Measurements from ENCODE around the gene EPN1. TPM values are rescaled to one million over a fixed set of nuclear protein-coding genes. Genes with fewer than 3 reads are reported as not detected.

EPN1 gene
- total and polyA plus RNA-seq, 2 of the 13 experiments (the other 11 are each of a cell fraction or from before 2014, with no cell fraction given) = 28.9 to 31.7 TPM

- TF ChIP-seq ZNF550 (CRISPR knock-in tag; IDR thresholded peaks at IDR 0.05; ENCODE audit: borderline replicate concordance) (no peak), GZF1 (CRISPR knock-in tag; IDR thresholded peaks at IDR 0.05) (no peak), ZNF816 (CRISPR knock-in tag; IDR thresholded peaks at IDR 0.05; ENCODE audit: borderline replicate concordance) (no peak; the same call in 1 of the 2 replicates), ZNF766 (CRISPR knock-in tag; IDR thresholded peaks at IDR 0.05; ENCODE audit: borderline replicate concordance) (peak; percentile 63; the same call in 1 of the 2 replicates), ZXDC (CRISPR knock-in tag; IDR thresholded peaks at IDR 0.05) (peak; percentile 71; the same call in 1 of the 2 replicates), HOXA5 (CRISPR knock-in tag; IDR thresholded peaks at IDR 0.05) (peak; percentile 47; the same call in 1 of the 2 replicates), ISL2 (CRISPR knock-in tag; IDR thresholded peaks at IDR 0.05) (no peak; the same call in 1 of the 2 replicates), SRSF9 (IDR thresholded peaks at IDR 0.05; ENCODE audit: borderline replicate concordance, insufficient read depth, low read depth, low read length, poor library complexity, severe bottlenecking) (no peak), ZNF383 (CRISPR knock-in tag; IDR thresholded peaks at IDR 0.05; ENCODE audit: borderline replicate concordance) (no peak), NONO (IDR thresholded peaks at IDR 0.05) (no peak), NONO (CRISPR knock-in tag; conservative IDR thresholded peaks at IDR 0.05) (peak; percentile 52), NFRKB (IDR thresholded peaks at IDR 0.05) (no peak), ZNF382 (CRISPR knock-in tag; IDR thresholded peaks at IDR 0.05; ENCODE audit: borderline replicate concordance) (no peak), KLF13 (CRISPR knock-in tag; IDR thresholded peaks at IDR 0.05) (no peak), ZNF607 (CRISPR knock-in tag; IDR thresholded peaks at IDR 0.05; ENCODE audit: borderline replicate concordance) (peak; percentile 63; the same call in 1 of the 2 replicates), ZBTB33 (CRISPR knock-in tag; IDR thresholded peaks at IDR 0.05) (peak; percentile 97), GABPB1 (CRISPR knock-in tag; IDR thresholded peaks at IDR 0.05) (peak; percentile 93), ZNF253 (CRISPR knock-in tag; IDR thresholded peaks at IDR 0.05; ENCODE audit: borderline replicate concordance) (no peak), SP4 (CRISPR knock-in tag; IDR thresholded peaks at IDR 0.05) (peak; percentile 65), SNAPC5 (CRISPR knock-in tag; IDR thresholded peaks at IDR 0.05; ENCODE audit: borderline replicate concordance) (no peak), CBX5 (CRISPR knock-in tag; IDR thresholded peaks at IDR 0.05; ENCODE audit: borderline replicate concordance) (peak; percentile 77; the same call in 1 of the 2 replicates), FOXA3 (CRISPR knock-in tag; IDR thresholded peaks at IDR 0.05) (peak; percentile 67), U2AF1 (optimal IDR thresholded peaks at IDR 0.05; ENCODE audit: low read depth, low read length) (no peak), REXO4 (CRISPR knock-in tag; IDR thresholded peaks at IDR 0.05; ENCODE audit: borderline replicate concordance) (no peak), MAX (IDR thresholded peaks at IDR 0.05) (peak; percentile 73; the same call in 1 of the 2 replicates)
Measured at GRCh38 chr19:55653651-55654322, 21.2 kb upstream of the EPN1 start (continued).
